Type B pancreatic cell (in vitro differentiated cells): ENCODE measurements around the gene UBP1. TPM values are rescaled to one million over a fixed set of nuclear protein-coding genes. Genes with fewer than 3 reads are reported as not detected.

Source experiments
- DNase-seq: peaks from one replicate; pipeline ENCODE4 v3.0.0; 2021; ENCODE audit warnings: mixed read lengths; ENCODE audit not compliant: unreplicated experiment; ENCODE audit errors: extremely low spot score
- H3K27ac Mint-ChIP-seq: 2 replicates; pipeline ENCODE4 v1.8.0; 2021; ENCODE audit warnings: mild to moderate bottlenecking, mixed read lengths
- H3K27me3 Mint-ChIP-seq: 2 replicates; pipeline ENCODE4 v1.8.0; 2021; ENCODE audit warnings: mixed read lengths
- H3K36me3 Mint-ChIP-seq: 2 replicates; pipeline ENCODE4 v1.8.0; 2021; ENCODE audit warnings: mixed read lengths
- H3K4me1 Mint-ChIP-seq: one replicate; pipeline ENCODE4 v1.8.0; 2021; ENCODE audit warnings: mixed read lengths; ENCODE audit not compliant: unreplicated experiment
- H3K4me3 Mint-ChIP-seq: 2 replicates; pipeline ENCODE4 v1.8.0; 2021; ENCODE audit warnings: mild to moderate bottlenecking, mixed read lengths
- H3K9me3 Mint-ChIP-seq: 2 replicates; pipeline ENCODE4 v1.8.0; 2021; ENCODE audit warnings: mixed read lengths
- total RNA-seq: library from RNA; stranded (reverse); gene quantifications from 2 replicates; pipeline ENCODE4 v1.2.1, GENCODE V29; 2021; ENCODE audit warnings: low replicate concordance
- TF ChIP-seq, protein P1 (sequence below): fragments of 200-600 bp; sonication (generic); conservative IDR thresholded peaks from 2 replicates; pipeline ENCODE4 v1.5.0; 2021; ENCODE audit warnings: antibody characterized with exemption, mild to moderate bottlenecking

Gene UBP1
- total RNA-seq, 1 donor from 2014 or later, result 68.2 TPM

DNA sequence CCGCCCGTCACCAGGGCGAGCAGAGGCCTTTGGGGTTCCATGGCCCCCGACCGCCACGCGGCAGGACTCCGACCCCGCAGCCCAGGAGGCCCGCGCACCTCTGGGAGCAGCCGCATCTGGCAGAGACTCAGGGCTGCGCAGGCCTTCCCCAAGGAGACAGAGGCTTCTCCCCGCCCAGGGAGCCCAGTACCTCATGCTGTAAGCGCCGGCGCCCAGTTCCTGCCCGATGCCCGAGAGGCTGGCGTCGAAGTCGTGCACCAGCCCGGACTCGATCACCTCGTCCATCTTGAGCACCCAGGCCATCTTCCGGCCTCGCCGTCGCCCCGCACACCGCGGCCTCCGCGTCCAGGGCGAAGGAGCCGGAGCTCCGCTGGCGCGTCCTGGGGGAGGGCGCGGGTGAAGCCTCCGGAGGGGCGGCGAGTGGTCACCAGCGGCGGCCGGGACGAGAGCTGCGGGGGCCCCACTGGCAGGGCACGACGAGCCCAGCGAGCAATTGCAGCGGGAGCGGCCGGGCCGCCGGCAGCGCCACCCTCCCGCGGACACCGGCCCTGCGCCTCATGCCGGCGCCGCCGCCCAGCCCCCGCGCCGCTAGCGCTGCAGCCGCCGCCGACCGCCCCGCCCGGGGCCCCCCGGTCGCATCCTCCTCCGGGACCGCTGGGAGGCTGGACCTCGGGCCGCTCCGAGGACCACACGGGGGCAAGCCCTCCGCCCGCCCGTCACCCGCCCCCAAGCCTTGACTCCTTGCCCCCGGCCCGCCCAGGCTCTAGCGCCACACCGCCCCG, 468 bp downstream of the UBP1 start:
- peaks cover 35% of the 10 kb centered on the region for H3K4me1 Mint-ChIP-seq
- no peaks in the 10 kb centered on the region for H3K9me3 Mint-ChIP-seq
- H3K4me3 Mint-ChIP-seq, result peak overlapping the region; percentile 100
- H3K27ac Mint-ChIP-seq, result peak overlapping the region; percentile 92
- peak; percentile 76 for DNase-seq
- no peaks in the 10 kb centered on the region for H3K27me3 Mint-ChIP-seq
- TF ChIP-seq, protein P1, sequence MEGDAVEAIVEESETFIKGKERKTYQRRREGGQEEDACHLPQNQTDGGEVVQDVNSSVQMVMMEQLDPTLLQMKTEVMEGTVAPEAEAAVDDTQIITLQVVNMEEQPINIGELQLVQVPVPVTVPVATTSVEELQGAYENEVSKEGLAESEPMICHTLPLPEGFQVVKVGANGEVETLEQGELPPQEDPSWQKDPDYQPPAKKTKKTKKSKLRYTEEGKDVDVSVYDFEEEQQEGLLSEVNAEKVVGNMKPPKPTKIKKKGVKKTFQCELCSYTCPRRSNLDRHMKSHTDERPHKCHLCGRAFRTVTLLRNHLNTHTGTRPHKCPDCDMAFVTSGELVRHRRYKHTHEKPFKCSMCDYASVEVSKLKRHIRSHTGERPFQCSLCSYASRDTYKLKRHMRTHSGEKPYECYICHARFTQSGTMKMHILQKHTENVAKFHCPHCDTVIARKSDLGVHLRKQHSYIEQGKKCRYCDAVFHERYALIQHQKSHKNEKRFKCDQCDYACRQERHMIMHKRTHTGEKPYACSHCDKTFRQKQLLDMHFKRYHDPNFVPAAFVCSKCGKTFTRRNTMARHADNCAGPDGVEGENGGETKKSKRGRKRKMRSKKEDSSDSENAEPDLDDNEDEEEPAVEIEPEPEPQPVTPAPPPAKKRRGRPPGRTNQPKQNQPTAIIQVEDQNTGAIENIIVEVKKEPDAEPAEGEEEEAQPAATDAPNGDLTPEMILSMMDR, result peak; percentile 42
- no peaks in the 10 kb centered on the region for H3K36me3 Mint-ChIP-seq

DNA sequence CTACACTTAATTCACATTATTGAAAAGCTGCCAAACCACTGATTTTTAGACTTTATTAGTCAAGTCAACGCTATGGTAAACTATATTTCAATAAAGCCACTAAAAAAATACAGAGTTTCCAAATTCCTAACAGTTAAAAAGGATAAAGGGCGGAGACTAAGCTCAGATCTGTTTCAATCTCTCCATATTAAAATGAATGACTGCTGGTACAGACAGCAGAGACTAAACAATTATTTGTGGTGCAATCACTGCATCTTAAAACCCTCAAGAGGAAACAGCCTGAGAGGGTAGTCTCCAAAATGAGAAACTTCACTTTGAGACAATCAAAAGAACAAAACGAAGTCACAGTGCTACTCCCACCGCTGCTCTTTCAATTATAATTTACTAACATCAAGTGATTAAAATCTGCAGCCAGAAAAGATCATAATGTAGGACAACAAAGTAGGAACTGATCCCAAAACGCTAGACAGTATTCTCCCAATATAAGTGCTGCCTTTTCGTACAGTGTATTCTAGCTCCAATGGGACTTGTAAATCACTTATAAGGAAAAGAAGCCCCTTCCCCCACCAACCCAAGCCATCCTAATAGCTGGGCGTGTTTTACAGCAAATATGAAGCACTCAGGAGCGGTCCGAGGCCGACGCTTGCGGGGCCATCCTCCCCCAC, 1.2 kb downstream of the UBP1 start:
- Mint-ChIP-seq H3K36me3 (no peaks in the 10 kb centered on the region), H3K27ac (peak overlapping the region; percentile 92), H3K4me3 (peak overlapping the region; percentile 89), H3K4me1 (peaks cover 35% of the 10 kb centered on the region), H3K9me3 (no peaks in the 10 kb centered on the region), H3K27me3 (no peaks in the 10 kb centered on the region)
- no peak for DNase-seq
- TF ChIP-seq, protein P1, result no peak

DNA sequence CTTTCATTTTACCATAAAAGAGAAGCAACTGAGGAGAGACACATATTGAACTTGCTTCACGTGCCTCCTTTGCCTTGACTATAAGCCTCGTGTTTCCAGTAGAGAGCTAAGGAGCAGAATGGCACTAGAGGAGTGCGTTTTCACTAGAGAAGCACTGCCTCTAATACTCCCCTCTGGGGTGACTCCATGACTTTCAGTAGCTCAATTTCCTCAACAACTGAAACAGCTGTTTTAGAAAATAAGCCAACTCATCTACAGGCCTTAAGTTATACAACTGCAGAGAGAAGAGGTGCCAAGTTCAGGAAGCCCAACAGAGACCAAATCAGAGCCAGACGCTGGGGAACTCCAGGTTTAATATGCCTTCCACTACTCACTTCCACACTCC, 1.9 kb downstream of the UBP1 start:
- DNase-seq, result no peak
- Mint-ChIP-seq H3K9me3 (no peaks in the 10 kb centered on the region), H3K27me3 (no peaks in the 10 kb centered on the region), H3K27ac (peak overlapping the region; percentile 92), H3K4me3 (peak overlapping the region; percentile 89), H3K36me3 (no peaks in the 10 kb centered on the region), H3K4me1 (peaks cover 40% of the 10 kb centered on the region)
- TF ChIP-seq, protein P1, result no peak

DNA sequence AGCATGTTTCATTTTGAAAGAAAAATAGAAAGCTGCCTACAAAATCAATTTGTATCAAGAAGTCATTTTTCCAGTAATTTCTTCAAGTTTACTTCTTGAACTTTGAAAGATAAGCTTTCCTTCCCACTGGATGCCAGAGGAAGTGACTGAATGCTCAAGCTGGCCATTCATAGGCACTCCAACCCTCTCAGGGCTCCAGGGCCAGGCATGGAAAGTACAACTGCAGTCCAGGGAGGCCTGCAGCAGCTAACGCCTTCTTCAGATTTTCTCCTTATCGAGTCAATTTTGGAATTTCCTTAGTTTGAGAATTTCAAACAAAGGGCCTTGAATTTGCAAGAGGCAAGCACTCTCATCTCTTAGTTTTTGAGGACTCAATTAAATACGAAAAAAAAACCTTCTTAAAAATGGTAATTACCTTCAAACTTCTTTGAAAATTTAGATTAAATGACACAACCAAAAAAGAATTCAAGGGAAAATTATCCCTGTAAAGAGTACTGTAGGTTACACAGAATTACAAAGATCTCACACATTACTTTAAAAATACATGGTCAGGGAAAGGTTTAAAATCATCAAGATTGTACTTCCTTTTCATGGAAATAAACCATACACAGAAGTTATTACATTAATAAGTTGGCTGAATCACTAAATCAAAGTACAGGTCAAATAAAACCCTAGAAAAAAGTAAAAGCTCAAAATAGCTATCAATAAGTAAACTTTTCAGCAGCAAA, 2.5 kb downstream of the UBP1 start:
- TF ChIP-seq, protein P1, result no peak
- Mint-ChIP-seq H3K4me3 (peak overlapping the region; percentile 89), H3K9me3 (no peaks in the 10 kb centered on the region), H3K4me1 (peaks cover 40% of the 10 kb centered on the region), H3K27me3 (no peaks in the 10 kb centered on the region), H3K36me3 (no peaks in the 10 kb centered on the region), H3K27ac (peak overlapping the region; percentile 92)
- DNase-seq, result no peak

DNA sequence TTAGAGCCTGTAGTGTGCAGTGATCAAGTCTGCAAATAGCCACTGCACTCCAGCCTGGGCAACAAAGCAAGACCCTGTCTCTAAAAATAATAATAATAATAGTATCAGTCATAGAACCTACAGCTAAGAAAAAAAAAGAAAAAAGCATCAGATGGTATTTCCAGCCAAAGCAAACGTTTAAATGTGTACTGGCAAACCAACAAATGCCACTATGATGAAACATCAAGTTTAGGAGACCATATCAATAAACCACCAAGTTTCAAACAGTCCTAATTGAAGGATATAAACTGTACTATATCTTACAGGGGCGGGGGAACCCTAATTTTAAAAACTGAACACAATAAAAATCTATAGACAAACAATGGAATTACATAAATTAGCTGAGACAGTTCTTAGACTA, 6.4 kb downstream of the UBP1 start:
- TF ChIP-seq, protein P1, result no peak
- peaks cover 45% of the 10 kb centered on the region for H3K4me1 Mint-ChIP-seq
- no peak overlapping the region for H3K4me3 Mint-ChIP-seq
- no peaks in the 10 kb centered on the region for H3K27me3 Mint-ChIP-seq
- DNase-seq, result no peak
- no peaks in the 10 kb centered on the region for H3K36me3 Mint-ChIP-seq
- no peak overlapping the region for H3K27ac Mint-ChIP-seq
- no peaks in the 10 kb centered on the region for H3K9me3 Mint-ChIP-seq
